Measurements from ENCODE around the gene SSR4. TPM values are rescaled to one million over a fixed set of nuclear protein-coding genes. Genes with fewer than 3 reads are reported as not detected.

The SSR4 gene
- total RNA-seq, 1 experiment from 2014 or later: 203 TPM

DNA sequence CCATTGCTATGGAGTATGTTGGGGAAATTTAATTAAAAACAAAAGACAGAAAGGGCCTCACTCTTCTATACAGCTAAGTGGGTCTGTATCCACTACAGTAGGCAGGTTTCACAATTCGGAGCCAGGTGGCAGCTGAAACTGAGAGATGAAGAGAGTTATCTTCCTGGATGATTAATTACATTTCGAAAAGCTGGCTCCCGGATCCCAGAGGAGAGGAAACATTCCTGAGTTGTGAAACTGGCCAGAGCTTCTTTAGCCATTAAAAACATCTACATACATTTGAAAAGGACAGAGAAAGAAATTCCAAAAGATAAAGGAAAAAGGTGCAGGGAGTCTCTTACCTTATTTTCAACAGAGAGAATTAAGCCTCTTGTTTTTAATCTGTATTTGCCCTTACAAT lies 51.4 kb downstream of the SSR4 start:
- DNase-seq (ENCODE audit: low spot score) (no peak), ATAC-seq (no peak)
- peak overlapping the region; percentile 55 for H3K4me3 Mint-ChIP-seq
- peaks cover 61% of the 10 kb centered on the region for H3K4me1 Mint-ChIP-seq
- no peak for TF ChIP-seq PRRX2 (CRISPR knock-in tag; IDR thresholded peaks at IDR 0.05)
- TF ChIP-seq, protein P1, sequence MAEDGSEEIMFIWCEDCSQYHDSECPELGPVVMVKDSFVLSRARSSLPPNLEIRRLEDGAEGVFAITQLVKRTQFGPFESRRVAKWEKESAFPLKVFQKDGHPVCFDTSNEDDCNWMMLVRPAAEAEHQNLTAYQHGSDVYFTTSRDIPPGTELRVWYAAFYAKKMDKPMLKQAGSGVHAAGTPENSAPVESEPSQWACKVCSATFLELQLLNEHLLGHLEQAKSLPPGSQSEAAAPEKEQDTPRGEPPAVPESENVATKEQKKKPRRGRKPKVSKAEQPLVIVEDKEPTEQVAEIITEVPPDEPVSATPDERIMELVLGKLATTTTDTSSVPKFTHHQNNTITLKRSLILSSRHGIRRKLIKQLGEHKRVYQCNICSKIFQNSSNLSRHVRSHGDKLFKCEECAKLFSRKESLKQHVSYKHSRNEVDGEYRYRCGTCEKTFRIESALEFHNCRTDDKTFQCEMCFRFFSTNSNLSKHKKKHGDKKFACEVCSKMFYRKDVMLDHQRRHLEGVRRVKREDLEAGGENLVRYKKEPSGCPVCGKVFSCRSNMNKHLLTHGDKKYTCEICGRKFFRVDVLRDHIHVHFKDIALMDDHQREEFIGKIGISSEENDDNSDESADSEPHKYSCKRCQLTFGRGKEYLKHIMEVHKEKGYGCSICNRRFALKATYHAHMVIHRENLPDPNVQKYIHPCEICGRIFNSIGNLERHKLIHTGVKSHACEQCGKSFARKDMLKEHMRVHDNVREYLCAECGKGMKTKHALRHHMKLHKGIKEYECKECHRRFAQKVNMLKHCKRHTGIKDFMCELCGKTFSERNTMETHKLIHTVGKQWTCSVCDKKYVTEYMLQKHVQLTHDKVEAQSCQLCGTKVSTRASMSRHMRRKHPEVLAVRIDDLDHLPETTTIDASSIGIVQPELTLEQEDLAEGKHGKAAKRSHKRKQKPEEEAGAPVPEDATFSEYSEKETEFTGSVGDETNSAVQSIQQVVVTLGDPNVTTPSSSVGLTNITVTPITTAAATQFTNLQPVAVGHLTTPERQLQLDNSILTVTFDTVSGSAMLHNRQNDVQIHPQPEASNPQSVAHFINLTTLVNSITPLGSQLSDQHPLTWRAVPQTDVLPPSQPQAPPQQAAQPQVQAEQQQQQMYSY (CRISPR knock-in tag; IDR thresholded peaks at IDR 0.05): peak; percentile 25; the same call in 1 of the 2 replicates
- ChIA-PET POLR2A (interaction anchor here (0.6 kb wide), 1 partner anchor 27 kb away, joined by 6 read pairs; no protein-coding TSS in a partner anchor), CTCF (interaction anchor here (1.7 kb wide), 1 partner anchor 101 kb away, joined by 4 read pairs; no protein-coding TSS in a partner anchor)
- no peaks in the 10 kb centered on the region for H3K9me3 Mint-ChIP-seq
- peak overlapping the region; percentile 98 for H3K27ac Mint-ChIP-seq
- H3K36me3 Mint-ChIP-seq: no peaks in the 10 kb centered on the region
- H3K27me3 Mint-ChIP-seq (ENCODE audit: low read depth): peaks cover 19% of the 10 kb centered on the region

Other genes starting within 250 kb of the SSR4 start
- 15.2 to 17.4 TPM (median 15.4 TPM) in 3 replicates for gene CCNQ, start 195.5 kb upstream of the SSR4 start, total RNA-seq (2021)
- 2.5 to 2.8 TPM (median 2.5 TPM) in 3 replicates for gene DUSP9, start 147.5 kb upstream of the SSR4 start, total RNA-seq (2021)
- 8.6 to 14.3 TPM (median 12.1 TPM) in 3 replicates for gene PNCK, start 120.9 kb upstream of the SSR4 start, total RNA-seq (2021)
- 102 to 112 TPM (median 110 TPM) in 3 replicates for gene SLC6A8, start 106.7 kb upstream of the SSR4 start, total RNA-seq (2021)
- 142 to 150 TPM (median 144 TPM) in 3 replicates for gene BCAP31, start 70.3 kb upstream of the SSR4 start, total RNA-seq (2021)
- gene ABCD1, start 69.8 kb upstream of the SSR4 start, total RNA-seq (2021): 9.1 to 10.4 TPM (median 9.5 TPM) in 3 replicates
- gene PLXNB3, start 30.4 kb upstream of the SSR4 start, total RNA-seq (2021): 2.5 to 4.2 TPM (median 2.9 TPM) in 3 replicates
- gene SRPK3, start 13.6 kb upstream of the SSR4 start, total RNA-seq (2021): not detected in 3 replicates
- 50.4 to 52.9 TPM (median 52.4 TPM) in 3 replicates for gene IDH3G, start 293 bp upstream of the SSR4 start, total RNA-seq (2021)
- 120 to 175 TPM (median 161 TPM) in 3 replicates for gene PDZD4, start 35.9 kb downstream of the SSR4 start, total RNA-seq (2021)
- gene L1CAM, start 91.5 kb downstream of the SSR4 start, total RNA-seq (2021): 40.2 to 55.2 TPM (median 49.4 TPM) in 3 replicates
- 0.11 TPM in 1 of 3 replicates, not detected in the others for gene AVPR2, start 110.0 kb downstream of the SSR4 start, total RNA-seq (2021)
- 52.1 to 66.9 TPM (median 65.3 TPM) in 3 replicates for gene ARHGAP4, start 131.6 kb downstream of the SSR4 start, total RNA-seq (2021)
- gene NAA10, start 140.4 kb downstream of the SSR4 start, total RNA-seq (2021): 97.1 to 107 TPM (median 101 TPM) in 3 replicates
- gene RENBP, start 150.0 kb downstream of the SSR4 start, total RNA-seq (2021): 14.0 to 18.6 TPM (median 16.2 TPM) in 3 replicates
- 121 to 130 TPM (median 125 TPM) in 3 replicates for gene HCFC1, start 177.2 kb downstream of the SSR4 start, total RNA-seq (2021)
- 8.4 to 12.3 TPM (median 10.1 TPM) in 3 replicates for gene TMEM187, start 178.1 kb downstream of the SSR4 start, total RNA-seq (2021)
- gene IRAK1, start 225.2 kb downstream of the SSR4 start, total RNA-seq (2021): 32.1 to 48.0 TPM (median 45.2 TPM) in 3 replicates

Measured in WTC11 (cell line).